ENCODE measurements around the gene PTPRD. TPM values are rescaled to one million over a fixed set of nuclear protein-coding genes. Genes with fewer than 3 reads are reported as not detected.

Gene PTPRD
- total RNA-seq, 1 experiment from 2014 or later = not detected

GRCh38 chr9:10443868-10444204 is 169.0 kb downstream of the PTPRD start:
- POLR2A ChIA-PET = no interaction called here
- intact Hi-C loops (cut with micrococcal nuclease; ENCODE audit: unreplicated experiment) = no loop called here
- no peak for ATAC-seq

DNA sequence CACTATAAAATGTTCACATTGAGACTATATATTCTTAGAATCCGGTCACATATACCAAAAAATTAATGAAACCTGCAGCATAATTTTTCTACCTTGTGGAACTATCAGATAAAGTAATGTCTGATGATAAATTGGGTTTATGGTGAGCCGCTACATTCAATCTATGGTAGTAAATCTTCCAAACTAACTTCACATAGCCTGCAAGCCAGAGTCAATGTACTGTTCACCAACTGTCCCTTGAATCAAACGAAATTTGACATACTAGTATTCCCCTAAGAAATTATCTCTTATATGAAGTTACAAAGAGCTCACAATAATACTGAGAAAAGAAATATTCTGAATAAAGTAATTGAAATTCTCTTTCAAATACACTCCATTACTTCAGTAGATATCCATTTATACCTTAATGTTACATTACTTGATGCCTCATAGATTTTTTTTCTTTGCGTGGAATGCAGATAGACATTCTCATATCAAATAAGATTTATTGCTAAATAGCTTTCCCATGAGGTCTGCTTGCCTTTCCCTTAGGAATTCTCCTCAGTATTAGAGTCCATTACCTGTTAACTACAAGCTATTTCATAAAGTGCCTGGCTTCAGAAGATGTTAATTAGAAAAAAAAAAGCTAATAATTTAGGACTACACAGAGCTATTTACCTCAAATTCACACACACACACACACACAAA is 169.5 kb downstream of the PTPRD start:
- no peaks in the 10 kb centered on the region for H3K9me3 ChIP-seq (ENCODE audit: control insufficient read depth, insufficient read depth, low read depth, low read length)
- ATAC-seq (no peak), DNase-seq (ENCODE audit: low read depth, low spot score) (no peak)
- no peaks in the 10 kb centered on the region for H3K36me3 ChIP-seq (ENCODE audit: control insufficient read depth, insufficient read depth, low read length)
- BruUV-seq (replicated peaks) = no TSS peak
- ChIA-PET POLR2A (no interaction called here), CTCF (interaction anchor here (0.5 kb wide), 1 partner anchor 678 kb away, joined by 3 read pairs; no protein-coding TSS in a partner anchor)
- no peak overlapping the region for H3K4me3 ChIP-seq (ENCODE audit: low read depth in 2 of 2, low read length in 2 of 2)
- H3K27ac ChIP-seq (ENCODE audit: low read length) = no peak overlapping the region
- H3K4me1 ChIP-seq (ENCODE audit: control insufficient read depth, insufficient read depth, low read length) = no peaks in the 10 kb centered on the region
- TF ChIP-seq POLR2AphosphoS5 (IDR thresholded peaks at IDR 0.05; ENCODE audit: low read depth, low read length) (no peak), CTCF (IDR thresholded peaks at IDR 0.05) (no peak)
- TF ChIP-seq, protein P1, sequence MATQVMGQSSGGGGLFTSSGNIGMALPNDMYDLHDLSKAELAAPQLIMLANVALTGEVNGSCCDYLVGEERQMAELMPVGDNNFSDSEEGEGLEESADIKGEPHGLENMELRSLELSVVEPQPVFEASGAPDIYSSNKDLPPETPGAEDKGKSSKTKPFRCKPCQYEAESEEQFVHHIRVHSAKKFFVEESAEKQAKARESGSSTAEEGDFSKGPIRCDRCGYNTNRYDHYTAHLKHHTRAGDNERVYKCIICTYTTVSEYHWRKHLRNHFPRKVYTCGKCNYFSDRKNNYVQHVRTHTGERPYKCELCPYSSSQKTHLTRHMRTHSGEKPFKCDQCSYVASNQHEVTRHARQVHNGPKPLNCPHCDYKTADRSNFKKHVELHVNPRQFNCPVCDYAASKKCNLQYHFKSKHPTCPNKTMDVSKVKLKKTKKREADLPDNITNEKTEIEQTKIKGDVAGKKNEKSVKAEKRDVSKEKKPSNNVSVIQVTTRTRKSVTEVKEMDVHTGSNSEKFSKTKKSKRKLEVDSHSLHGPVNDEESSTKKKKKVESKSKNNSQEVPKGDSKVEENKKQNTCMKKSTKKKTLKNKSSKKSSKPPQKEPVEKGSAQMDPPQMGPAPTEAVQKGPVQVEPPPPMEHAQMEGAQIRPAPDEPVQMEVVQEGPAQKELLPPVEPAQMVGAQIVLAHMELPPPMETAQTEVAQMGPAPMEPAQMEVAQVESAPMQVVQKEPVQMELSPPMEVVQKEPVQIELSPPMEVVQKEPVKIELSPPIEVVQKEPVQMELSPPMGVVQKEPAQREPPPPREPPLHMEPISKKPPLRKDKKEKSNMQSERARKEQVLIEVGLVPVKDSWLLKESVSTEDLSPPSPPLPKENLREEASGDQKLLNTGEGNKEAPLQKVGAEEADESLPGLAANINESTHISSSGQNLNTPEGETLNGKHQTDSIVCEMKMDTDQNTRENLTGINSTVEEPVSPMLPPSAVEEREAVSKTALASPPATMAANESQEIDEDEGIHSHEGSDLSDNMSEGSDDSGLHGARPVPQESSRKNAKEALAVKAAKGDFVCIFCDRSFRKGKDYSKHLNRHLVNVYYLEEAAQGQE (IDR thresholded peaks at IDR 0.05; ENCODE audit: insufficient read depth in 1 of 2, low read depth in 2 of 2, low read length in 1 of 2) = no peak
- H3K27me3 ChIP-seq (ENCODE audit: control insufficient read depth, insufficient read depth, low read length) = no peaks in the 10 kb centered on the region
- in situ Hi-C loops (cut with HindIII; ENCODE audit: low pct_unique_long_range_greater_than_20kb, low sequenced_read_pairs) = no loop called here
- intact Hi-C loops (cut with micrococcal nuclease; ENCODE audit: unreplicated experiment) = no loop called here

More at GRCh38 chr9:10443868-10444204, 169.0 kb downstream of the PTPRD start:
- Histone ChIP-seq H3K9me3 (ENCODE audit: control insufficient read depth, insufficient read depth, low read depth, low read length) (no peaks in the 10 kb centered on the region), H3K4me1 (ENCODE audit: control insufficient read depth, insufficient read depth, low read length) (no peaks in the 10 kb centered on the region), H3K27me3 (ENCODE audit: control insufficient read depth, insufficient read depth, low read length) (no peaks in the 10 kb centered on the region), H3K36me3 (ENCODE audit: control insufficient read depth, insufficient read depth, low read length) (no peaks in the 10 kb centered on the region), H3K27ac (ENCODE audit: low read length) (no peak overlapping the region), H3K4me3 (ENCODE audit: low read depth in 2 of 2, low read length in 2 of 2) (no peak overlapping the region)
- TF ChIP-seq, protein P1 (IDR thresholded peaks at IDR 0.05; ENCODE audit: insufficient read depth in 1 of 2, low read depth in 2 of 2, low read length in 1 of 2) = no peak
- TF ChIP-seq POLR2AphosphoS5 (IDR thresholded peaks at IDR 0.05; ENCODE audit: low read depth, low read length) (no peak), TCF7L2 (IDR thresholded peaks at IDR 0.05; ENCODE audit: low read depth, low read length) (no peak), SIN3A (IDR thresholded peaks at IDR 0.05; ENCODE audit: borderline replicate concordance, insufficient read depth, low read depth, low read length) (no peak), CTCF (IDR thresholded peaks at IDR 0.05) (no peak)
- no TSS peak for BruUV-seq (replicated peaks)
- in situ Hi-C loops (cut with HindIII; ENCODE audit: low pct_unique_long_range_greater_than_20kb, low sequenced_read_pairs) = no loop called here
- DNase-seq (ENCODE audit: low read depth, low spot score) = no peak
- CTCF ChIA-PET = interaction anchor here (0.5 kb wide), 1 partner anchor 678 kb away, joined by 3 read pairs; no protein-coding TSS in a partner anchor
